Inflammatory macrophage (primary cell): Measurements from ENCODE around the gene GTF3C5.
A peak's percentile ranks its signal among the peaks of the same experiment; 100 is the strongest.
"Not testable (repeated sequence)": the region's sequence is repeated elsewhere in the genome, so short reads cannot be mapped to it uniquely, and the experiment has no call there.

ENCODE experiments used
- DNase-seq, 2 donors: peaks; one replicate each; pipeline ENCODE4 v3.0.0-alpha.2; 2020 to 2022
- total RNA-seq, 18 experiments: gene quantifications; one replicate each; lab custom pipeline; 2026; ENCODE audit warnings: mixed read lengths in 6 of 18, inconsistent platforms in 2 of 18; lab: John Stamatoyannopoulos, UW

GTF3C5 gene
- total RNA-seq: 13.9 to 51.5 (median 36.1) reads per million in 18 experiments

GRCh38 chr9:133030317-133031129, at the start of gene GTF3C5:
GTF3C5 (plus strand) TSS chr9:133030997; CDS start chr9:133031012, 15 bp downstream.
- DNase-seq: peak; percentile 98 to 99

- DNase-seq: peak in 1 of 2 donors; percentile 4
These were observed 48.3 kb upstream of the GTF3C5 start for GRCh38 chr9:132982458-132982857.

GRCh38 chr9:132983491-132984201, 47.2 kb upstream of the GTF3C5 start:
- DNase-seq: no peak

GRCh38 chr9:132984202-132985070, 46.4 kb upstream of the GTF3C5 start:
- no peak for DNase-seq

- no peak for DNase-seq
These were observed 45.8 kb upstream of the GTF3C5 start for GRCh38 chr9:132985071-132985350.

- no peak for DNase-seq
These were observed 45.3 kb upstream of the GTF3C5 start for GRCh38 chr9:132985489-132985888.

- no peak for DNase-seq
These were observed 44.7 kb upstream of the GTF3C5 start for GRCh38 chr9:132986114-132986513.

GRCh38 chr9:132986640-132987620, 43.9 kb upstream of the GTF3C5 start:
- DNase-seq: no peak

GRCh38 chr9:132988244-132989013, 42.4 kb upstream of the GTF3C5 start:
- DNase-seq: no peak

- no peak for DNase-seq
These were observed 41.8 kb upstream of the GTF3C5 start for GRCh38 chr9:132989014-132989310.

GRCh38 chr9:132989414-132989996, 41.3 kb upstream of the GTF3C5 start:
- no peak for DNase-seq

- not testable (repeated sequence) for DNase-seq
These were observed 40.7 kb upstream of the GTF3C5 start for GRCh38 chr9:132989998-132990557.

GRCh38 chr9:132990781-132991180, 40.0 kb upstream of the GTF3C5 start:
- DNase-seq: no peak

- no peak for DNase-seq
These were observed 39.2 kb upstream of the GTF3C5 start for GRCh38 chr9:132991351-132992300.

GRCh38 chr9:132993511-132993939, 37.3 kb upstream of the GTF3C5 start:
- DNase-seq: no peak

GRCh38 chr9:132994410-132995120, 36.2 kb upstream of the GTF3C5 start:
- DNase-seq: peak; percentile 75 to 83

- no peak for DNase-seq
These were observed 35.7 kb upstream of the GTF3C5 start for GRCh38 chr9:132995121-132995420.

- DNase-seq: no peak
These were observed 34.9 kb upstream of the GTF3C5 start for GRCh38 chr9:132995879-132996278.

- DNase-seq: no peak
These were observed 34.3 kb upstream of the GTF3C5 start for GRCh38 chr9:132996526-132996925.
